Stimulated activated CD4-positive, alpha-beta T cell treated with anti-CD3 and anti-CD28 coated beads, Interleukin-4, amount 100 ng/mL, for 24 hours (primary cell): Measurements from ENCODE around the gene ZNF407.
A peak's percentile ranks its signal among the peaks of the same experiment; 100 is the strongest.

Experiments used
- DNase-seq: peaks from one replicate; pipeline ENCODE4 v3.0.0-alpha.2; 2020

ZNF407 gene

GRCh38 chr18:75063615-75064512 lies 466.2 kb downstream of the ZNF407 start:
- DNase-seq, result no peak

GRCh38 chr18:75064513-75064905 lies 466.8 kb downstream of the ZNF407 start:
- no peak for DNase-seq

GRCh38 chr18:75065251-75066000 lies 467.8 kb downstream of the ZNF407 start:
- DNase-seq, result no peak

GRCh38 chr18:75066021-75066880 lies 468.6 kb downstream of the ZNF407 start:
- no peak for DNase-seq

- DNase-seq, result no peak
Observed at GRCh38 chr18:75066936-75067335, 469.3 kb downstream of the ZNF407 start.

- DNase-seq, result no peak
Observed at GRCh38 chr18:75067996-75068645, 470.5 kb downstream of the ZNF407 start.

GRCh38 chr18:75068682-75069435 lies 471.2 kb downstream of the ZNF407 start:
- no peak for DNase-seq

GRCh38 chr18:75070235-75070624 lies 472.6 kb downstream of the ZNF407 start:
- DNase-seq, result no peak

GRCh38 chr18:75070625-75071483 lies 473.2 kb downstream of the ZNF407 start:
- DNase-seq, result peak; percentile 69

GRCh38 chr18:75071484-75071785 lies 473.8 kb downstream of the ZNF407 start:
- DNase-seq, result no peak

GRCh38 chr18:75071866-75072671 lies 474.4 kb downstream of the ZNF407 start:
- DNase-seq, result no peak

- DNase-seq, result no peak
Observed at GRCh38 chr18:75072672-75073371, 475.2 kb downstream of the ZNF407 start.

- no peak for DNase-seq
Observed at GRCh38 chr18:75073654-75074053, 476.0 kb downstream of the ZNF407 start.

GRCh38 chr18:75074196-75075015 lies 476.7 kb downstream of the ZNF407 start:
- DNase-seq, result no peak

- no peak for DNase-seq
Observed at GRCh38 chr18:75075016-75075305, 477.3 kb downstream of the ZNF407 start.

- DNase-seq, result no peak
Observed at GRCh38 chr18:75075429-75075841, 477.8 kb downstream of the ZNF407 start.

GRCh38 chr18:75076286-75076685 lies 478.6 kb downstream of the ZNF407 start:
- DNase-seq, result no peak

GRCh38 chr18:75081486-75081885 lies 483.8 kb downstream of the ZNF407 start:
- DNase-seq, result no peak

GRCh38 chr18:75083131-75083530 lies 485.5 kb downstream of the ZNF407 start:
- no peak for DNase-seq
